Large intestine (tissue), 3 donors: Measurements from ENCODE around the gene GPR153. TPM values are rescaled to one million over a fixed set of nuclear protein-coding genes. Genes with fewer than 3 reads are reported as not detected.

Experiments used
- DNase-seq, 2 donors: peaks; one replicate each; pipeline versions ENCODE4 v3.0.0 to v3.0.0-alpha.2; 2013
- H3K27ac ChIP-seq: one replicate; pipeline ENCODE4 v1.5.1; 2013; ENCODE audit warnings: low read length
- H3K27me3 ChIP-seq: 2 replicates; pipeline ENCODE4 v1.6.1; 2013; ENCODE audit warnings: low read length; ENCODE audit not compliant: control insufficient read depth, insufficient read depth
- H3K36me3 ChIP-seq: 2 replicates; pipeline ENCODE4 v1.6.1; 2013; ENCODE audit warnings: low read length; ENCODE audit not compliant: control insufficient read depth, insufficient read depth
- H3K4me1 ChIP-seq: one replicate; pipeline ENCODE4 v1.6.1; 2013; ENCODE audit warnings: low read length; ENCODE audit not compliant: control insufficient read depth, insufficient read depth
- H3K4me3 ChIP-seq: one replicate; pipeline ENCODE4 v1.5.1; 2013; ENCODE audit warnings: low read length
- H3K9me3 ChIP-seq: one replicate; pipeline ENCODE4 v1.6.1; 2013; ENCODE audit warnings: mild to moderate bottlenecking, low read depth, low read length, moderate library complexity; ENCODE audit not compliant: control insufficient read depth
- WGBS: methylation state at CpG from one replicate; pipeline ENCODE4 v1.1.5; 2013; ENCODE audit warnings: low lambda C conversion rate; ENCODE audit not compliant: insufficient coverage; 5-methylcytosine and 5-hydroxymethylcytosine counted together
- polyA plus RNA-seq: library from polyadenylated mRNA; unstranded; fragments of 120-200 nt; gene quantifications from one replicate; pipeline ENCODE4 v1.2.1, GENCODE V29; 2013

The GPR153 gene
- polyA plus RNA-seq, 1 donor, result 19.0 TPM

DNA sequence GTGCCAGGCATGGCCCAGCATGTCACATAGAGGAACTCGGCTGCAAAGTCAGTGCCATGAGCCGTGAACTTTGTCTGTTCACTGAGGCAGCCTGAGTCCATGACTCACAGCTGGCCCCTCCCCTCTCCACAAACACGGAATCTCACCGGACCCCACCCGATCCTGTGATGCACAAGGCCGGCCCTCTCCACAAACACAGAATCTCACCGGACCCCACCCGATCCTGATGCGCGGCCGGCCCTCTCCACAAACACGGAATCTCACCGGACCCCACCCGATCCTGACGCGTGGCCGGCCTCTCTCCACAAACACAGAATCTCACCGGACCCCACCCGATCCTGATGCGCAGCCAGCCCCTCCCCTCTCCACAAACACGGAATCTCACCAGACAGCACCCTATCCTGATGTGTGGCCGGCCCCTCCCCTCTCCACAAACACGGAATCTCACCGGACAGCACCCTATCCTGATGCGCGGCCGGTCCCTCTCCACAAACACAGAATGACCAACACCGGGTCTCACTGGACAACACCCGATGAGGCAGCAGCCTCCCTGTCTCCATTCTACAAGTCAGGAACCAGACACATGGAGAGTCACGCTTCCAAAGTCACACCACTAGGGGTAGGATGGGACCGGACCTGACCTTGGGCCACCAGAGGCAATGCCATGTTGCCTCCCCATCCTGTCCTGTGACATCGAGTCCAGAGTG is 39.6 kb upstream of the GPR153 start:
- H3K27me3 ChIP-seq, result no peaks in the 10 kb centered on the region
- peak overlapping the region; percentile 23 for H3K27ac ChIP-seq
- no peak overlapping the region for H3K4me3 ChIP-seq
- no peaks in the 10 kb centered on the region for H3K4me1 ChIP-seq
- no peaks in the 10 kb centered on the region for H3K9me3 ChIP-seq
- WGBS, result no CpG with 5 or more reads among the region's 32 CpGs
- DNase-seq, result peak in 1 of 2 donors; percentile 29
- H3K36me3 ChIP-seq, result no peaks in the 10 kb centered on the region

DNA sequence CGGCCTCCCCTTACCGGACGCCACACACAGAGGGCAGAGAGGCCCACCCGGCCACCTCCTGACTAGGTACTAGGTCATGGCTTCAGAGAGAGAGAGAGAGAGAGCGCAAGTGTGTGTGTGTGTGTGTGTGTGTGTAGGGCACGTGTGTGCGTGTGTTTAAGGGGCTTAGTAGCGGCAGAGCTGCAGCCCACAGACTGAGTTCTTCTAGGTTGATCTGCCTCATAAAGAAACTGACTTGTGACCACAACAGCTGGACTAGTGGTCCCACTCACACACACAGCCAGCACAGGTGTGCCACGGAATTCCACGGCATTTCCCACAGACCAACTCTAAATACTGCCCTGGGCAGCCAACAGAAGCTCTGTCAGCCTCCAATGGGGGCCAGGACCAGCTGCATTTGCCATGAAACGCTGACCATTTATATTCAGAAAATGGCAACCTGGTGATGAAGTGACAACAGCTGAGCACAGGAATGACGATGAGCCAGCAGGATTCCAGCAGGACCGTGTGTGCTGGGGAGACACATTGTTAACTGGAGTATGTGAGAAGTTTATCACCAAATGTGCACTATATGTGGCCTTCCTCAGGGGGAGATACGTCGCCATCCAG is 38.8 kb upstream of the GPR153 start:
- no CpG with 5 or more reads among the region's 15 CpGs for WGBS
- peak overlapping the region; percentile 23 for H3K27ac ChIP-seq

DNA sequence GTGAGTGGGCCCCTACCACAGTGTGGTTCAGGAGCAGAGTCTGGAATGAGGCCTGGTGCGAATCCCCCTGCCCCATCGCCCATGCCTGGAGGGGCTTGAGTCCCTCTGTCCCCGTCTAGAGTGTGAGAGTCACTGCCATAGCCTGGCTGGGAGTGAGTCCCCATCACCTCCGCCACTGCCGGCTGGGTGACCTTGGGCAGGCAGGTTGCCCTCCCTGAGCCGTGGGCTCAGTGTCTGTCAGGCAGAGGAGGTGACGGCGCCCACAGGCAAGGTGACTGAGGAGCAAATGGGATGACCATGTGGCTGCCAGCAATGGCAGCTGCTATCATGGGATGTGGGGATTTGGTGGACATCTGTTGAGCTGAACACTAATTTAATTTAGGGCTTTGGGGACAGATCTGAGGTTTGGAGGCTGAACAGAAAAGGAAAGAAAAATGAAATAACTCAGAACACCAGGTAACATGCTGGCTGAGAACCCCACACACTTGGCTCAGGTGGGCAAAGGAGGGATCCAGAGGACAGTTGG is 38.1 kb upstream of the GPR153 start:
- no CpG with 5 or more reads among the region's 8 CpGs for WGBS
- H3K4me3 ChIP-seq, result no peak overlapping the region
- peaks cover 6% of the 10 kb centered on the region for H3K36me3 ChIP-seq
- DNase-seq, result no peak
- no peaks in the 10 kb centered on the region for H3K9me3 ChIP-seq
- H3K27ac ChIP-seq, result peak overlapping the region; percentile 23
- H3K27me3 ChIP-seq, result no peaks in the 10 kb centered on the region
- H3K4me1 ChIP-seq, result no peaks in the 10 kb centered on the region

More for the DNA sequence above, 38.8 kb upstream of the GPR153 start:
- H3K27me3 ChIP-seq, result no peaks in the 10 kb centered on the region
- no peak overlapping the region for H3K4me3 ChIP-seq
- no peaks in the 10 kb centered on the region for H3K4me1 ChIP-seq
- DNase-seq, result no peak
- no peaks in the 10 kb centered on the region for H3K9me3 ChIP-seq
- H3K36me3 ChIP-seq, result peaks cover 2% of the 10 kb centered on the region

DNA sequence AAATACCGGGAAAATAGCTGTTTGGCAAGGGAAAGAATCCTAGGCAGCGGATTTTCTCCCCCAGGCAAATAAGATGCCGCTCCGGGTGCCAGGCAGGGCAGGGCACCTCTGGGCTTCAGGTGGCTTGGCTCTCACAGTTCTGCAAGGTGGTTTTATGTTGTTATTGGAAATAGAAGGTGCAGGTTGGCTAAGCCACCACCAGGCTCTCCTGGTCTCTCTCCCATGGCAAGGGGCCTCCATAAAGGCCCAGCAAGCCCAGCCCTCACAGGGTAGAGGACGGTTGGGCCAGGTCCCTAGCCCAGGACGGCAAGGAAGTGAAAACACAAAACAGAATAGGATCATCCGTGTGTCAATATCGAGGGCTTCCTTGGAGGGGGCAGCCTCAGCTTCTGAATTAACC is 37.6 kb upstream of the GPR153 start:
- no peak overlapping the region for H3K27ac ChIP-seq
- no peaks in the 10 kb centered on the region for H3K9me3 ChIP-seq
- no peaks in the 10 kb centered on the region for H3K4me1 ChIP-seq
- WGBS, result no CpG with 5 or more reads among the region's 8 CpGs
- no peak overlapping the region for H3K4me3 ChIP-seq
- DNase-seq, result no peak
- no peaks in the 10 kb centered on the region for H3K27me3 ChIP-seq
- H3K36me3 ChIP-seq, result peaks cover 9% of the 10 kb centered on the region

DNA sequence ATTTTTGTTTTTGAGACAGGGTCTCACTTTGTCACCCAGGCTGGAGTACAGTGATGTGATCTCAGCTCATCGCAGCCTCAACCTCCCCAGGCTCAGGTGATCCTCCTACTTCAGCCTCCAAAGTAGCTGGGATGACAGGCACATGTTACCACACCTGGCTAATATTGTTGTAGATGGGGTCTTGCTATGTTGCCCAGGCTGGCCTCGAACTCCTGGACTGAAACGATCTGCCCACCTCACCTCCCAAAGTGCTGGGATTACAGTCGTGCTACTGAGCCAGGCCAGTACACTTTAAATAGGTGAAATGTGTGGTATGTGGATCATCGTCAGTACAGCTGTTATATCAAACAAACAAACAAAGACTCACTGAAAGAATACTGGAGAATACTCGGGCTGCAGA is 35.0 kb upstream of the GPR153 start:
- DNase-seq, result no peak

DNA sequence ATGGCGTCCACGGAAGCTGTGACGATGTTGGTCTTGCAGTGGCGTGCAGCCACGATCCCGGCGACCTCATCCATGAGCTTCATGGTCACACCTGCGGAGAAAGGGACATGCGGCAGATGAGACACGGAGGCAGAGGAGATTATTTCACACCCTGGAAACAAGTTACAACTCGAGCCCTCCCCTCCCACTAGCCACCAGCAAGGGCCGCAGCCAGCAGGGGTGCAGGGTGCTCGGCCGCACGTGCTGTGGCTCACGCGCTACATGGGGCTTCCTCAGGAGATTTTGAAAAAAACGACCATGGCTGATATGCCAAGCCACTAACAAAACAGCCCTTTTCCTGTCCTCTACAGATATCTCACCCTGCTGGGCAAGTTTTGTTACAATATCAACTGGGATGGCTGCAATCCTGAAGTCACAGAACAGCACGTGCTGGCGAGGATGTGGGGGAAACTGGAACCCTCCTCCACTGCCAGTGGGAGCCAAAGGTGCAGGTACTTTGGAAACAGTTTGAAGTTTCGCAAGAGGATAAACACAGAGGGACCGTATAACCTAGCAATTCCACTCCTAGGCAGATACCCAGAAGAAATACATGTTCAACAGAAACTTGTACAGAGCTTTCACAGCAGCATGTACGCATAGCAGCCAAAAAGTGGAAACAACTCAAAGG is 34.1 kb upstream of the GPR153 start:
- no CpG with 5 or more reads among the region's 23 CpGs for WGBS
- H3K4me1 ChIP-seq, result no peaks in the 10 kb centered on the region
- H3K9me3 ChIP-seq, result no peaks in the 10 kb centered on the region
- no peaks in the 10 kb centered on the region for H3K27me3 ChIP-seq
- DNase-seq, result no peak
- no peak overlapping the region for H3K4me3 ChIP-seq
- peaks cover 12% of the 10 kb centered on the region for H3K36me3 ChIP-seq
- H3K27ac ChIP-seq, result no peak overlapping the region

More for the DNA sequence above, 35.0 kb upstream of the GPR153 start:
- Histone ChIP-seq H3K9me3 (no peaks in the 10 kb centered on the region), H3K36me3 (peaks cover 12% of the 10 kb centered on the region), H3K27me3 (no peaks in the 10 kb centered on the region), H3K4me3 (no peak overlapping the region), H3K4me1 (no peaks in the 10 kb centered on the region), H3K27ac (no peak overlapping the region)
- no CpG with 5 or more reads among the region's 6 CpGs for WGBS

DNA sequence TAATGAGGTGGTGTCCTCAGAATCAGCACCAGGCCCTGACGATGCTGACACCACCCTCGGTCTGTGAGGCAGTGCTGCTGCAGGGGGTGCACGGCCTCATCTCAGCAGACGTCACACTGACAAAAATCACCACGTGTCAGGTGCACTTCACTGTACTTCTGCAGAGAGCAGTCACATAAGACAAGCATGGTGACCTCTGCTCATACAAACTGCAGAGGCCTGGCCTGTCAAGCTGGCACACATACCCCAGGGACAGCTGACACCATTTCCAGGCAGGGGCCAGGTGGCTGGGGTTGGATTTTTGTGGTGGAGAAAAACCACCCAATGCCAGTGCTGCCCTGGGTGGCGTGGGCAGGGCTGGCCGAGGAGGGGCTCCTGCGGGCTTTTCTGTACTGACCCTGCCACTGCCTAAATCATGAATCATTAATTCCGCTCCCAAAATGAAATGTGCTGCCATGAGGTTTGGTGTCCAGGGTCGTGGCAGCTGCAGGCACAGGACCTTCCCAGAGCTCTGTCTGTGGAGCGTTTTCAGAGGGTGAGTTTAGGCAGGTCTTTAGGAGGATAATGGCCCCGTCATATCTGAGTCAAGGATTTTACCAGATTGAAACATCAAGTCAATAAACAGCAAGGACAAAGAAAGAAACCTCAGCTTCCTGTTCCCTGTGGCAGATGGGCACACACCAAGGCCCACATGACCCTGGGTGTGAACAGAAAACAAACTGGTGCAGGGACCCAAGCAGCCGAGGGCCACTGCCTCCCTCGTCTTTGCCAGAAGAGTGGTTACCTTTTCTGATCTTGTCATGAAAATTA is 33.4 kb upstream of the GPR153 start:
- Histone ChIP-seq H3K27ac (no peak overlapping the region), H3K9me3 (no peaks in the 10 kb centered on the region), H3K36me3 (peaks cover 12% of the 10 kb centered on the region), H3K27me3 (no peaks in the 10 kb centered on the region), H3K4me1 (no peaks in the 10 kb centered on the region), H3K4me3 (no peak overlapping the region)
- WGBS, result no CpG with 5 or more reads among the region's 14 CpGs
- no peak for DNase-seq

DNA sequence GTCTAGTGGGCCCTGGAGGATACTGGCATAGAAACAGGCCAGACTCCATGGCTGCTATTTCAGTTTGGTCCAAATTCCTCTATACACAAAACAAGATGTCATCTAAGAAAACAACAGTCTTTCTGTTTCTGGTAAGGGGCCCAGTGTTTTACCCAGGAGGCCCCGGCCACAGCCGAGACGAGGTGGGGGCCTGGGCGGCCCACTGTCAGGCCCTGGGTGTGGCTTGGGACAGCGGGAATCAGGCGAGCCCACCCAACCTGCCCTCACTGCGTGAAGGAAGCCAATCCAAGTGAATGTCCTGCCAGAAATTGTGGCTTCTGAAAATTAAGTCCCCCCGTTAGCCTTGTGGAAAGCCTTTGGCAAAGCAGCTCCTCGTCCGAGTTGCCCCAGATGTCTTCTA is 31.2 kb upstream of the GPR153 start:
- Histone ChIP-seq H3K36me3 (peaks cover 12% of the 10 kb centered on the region), H3K4me1 (no peaks in the 10 kb centered on the region), H3K9me3 (no peaks in the 10 kb centered on the region), H3K4me3 (no peak overlapping the region), H3K27me3 (no peaks in the 10 kb centered on the region), H3K27ac (no peak overlapping the region)
- DNase-seq, result no peak
- no CpG with 5 or more reads among the region's 10 CpGs for WGBS

DNA sequence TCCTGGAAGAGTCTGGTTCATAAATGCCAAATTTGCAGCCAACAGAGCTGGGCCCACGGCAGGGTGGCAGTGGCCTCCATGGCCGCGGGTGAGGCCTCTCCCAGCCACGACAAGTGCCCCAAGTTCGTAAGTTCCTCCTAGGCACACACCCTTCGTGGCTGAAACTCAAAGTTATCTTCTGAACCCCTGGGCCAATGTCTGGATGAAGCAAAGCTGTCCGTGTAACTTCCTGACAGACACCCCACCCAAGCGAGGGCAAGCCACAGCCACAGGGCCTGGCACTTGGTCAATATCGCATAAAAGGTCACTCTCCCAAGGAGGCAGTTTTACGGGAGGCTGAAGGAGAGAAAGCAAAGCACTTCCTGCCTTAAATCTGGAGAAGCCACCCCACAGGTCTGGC is 27.8 kb upstream of the GPR153 start:
- H3K4me1 ChIP-seq, result no peaks in the 10 kb centered on the region
- no peak for DNase-seq
- H3K27ac ChIP-seq, result no peak overlapping the region
- H3K4me3 ChIP-seq, result no peak overlapping the region
- no peaks in the 10 kb centered on the region for H3K9me3 ChIP-seq
- no CpG with 5 or more reads among the region's 10 CpGs for WGBS
- no peaks in the 10 kb centered on the region for H3K27me3 ChIP-seq
- H3K36me3 ChIP-seq, result peaks cover 3% of the 10 kb centered on the region

DNA sequence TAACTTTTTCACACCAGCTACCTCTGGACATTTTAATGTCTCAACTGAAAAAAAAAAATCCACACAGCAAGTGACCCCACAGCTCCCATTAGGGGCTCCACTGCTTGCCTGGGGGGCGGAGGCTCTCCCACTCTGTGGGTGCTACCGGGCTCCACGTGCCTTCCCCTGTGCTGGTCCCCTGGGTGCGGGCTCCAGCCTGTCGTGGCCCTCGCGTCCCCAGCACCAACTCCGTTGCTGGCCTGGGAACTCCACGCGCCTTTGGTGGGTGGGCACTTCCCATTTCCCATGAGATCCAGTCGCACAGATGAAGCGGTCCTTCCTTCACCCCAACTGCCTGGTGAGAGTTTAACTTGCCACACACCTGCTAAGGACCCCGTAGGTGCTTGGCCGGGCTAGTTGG is 27.1 kb upstream of the GPR153 start:
- H3K36me3 ChIP-seq, result no peaks in the 10 kb centered on the region
- no peaks in the 10 kb centered on the region for H3K9me3 ChIP-seq
- no peak overlapping the region for H3K4me3 ChIP-seq
- no CpG with 5 or more reads among the region's 14 CpGs for WGBS
- DNase-seq, result no peak
- H3K4me1 ChIP-seq, result peaks cover under 1% of the 10 kb centered on the region
- no peak overlapping the region for H3K27ac ChIP-seq
- no peaks in the 10 kb centered on the region for H3K27me3 ChIP-seq
